Stimulated activated CD8-positive, alpha-beta memory T cell treated with anti-CD3 and anti-CD28 coated beads, Interleukin-12 subunit alpha, Interleukin-12 subunit beta, amount 100 ng/mL, for 24 hours (primary cell): ENCODE measurements around the gene KRTAP9-8.
"Not testable (repeated sequence)": the region's sequence is repeated elsewhere in the genome, so short reads cannot be mapped to it uniquely, and the experiment has no call there.

Experiments used
- DNase-seq: peaks from one replicate; pipeline ENCODE4 v3.0.0-alpha.2; 2020; ENCODE audit errors: extremely low read depth

KRTAP9-8 gene

DNA sequence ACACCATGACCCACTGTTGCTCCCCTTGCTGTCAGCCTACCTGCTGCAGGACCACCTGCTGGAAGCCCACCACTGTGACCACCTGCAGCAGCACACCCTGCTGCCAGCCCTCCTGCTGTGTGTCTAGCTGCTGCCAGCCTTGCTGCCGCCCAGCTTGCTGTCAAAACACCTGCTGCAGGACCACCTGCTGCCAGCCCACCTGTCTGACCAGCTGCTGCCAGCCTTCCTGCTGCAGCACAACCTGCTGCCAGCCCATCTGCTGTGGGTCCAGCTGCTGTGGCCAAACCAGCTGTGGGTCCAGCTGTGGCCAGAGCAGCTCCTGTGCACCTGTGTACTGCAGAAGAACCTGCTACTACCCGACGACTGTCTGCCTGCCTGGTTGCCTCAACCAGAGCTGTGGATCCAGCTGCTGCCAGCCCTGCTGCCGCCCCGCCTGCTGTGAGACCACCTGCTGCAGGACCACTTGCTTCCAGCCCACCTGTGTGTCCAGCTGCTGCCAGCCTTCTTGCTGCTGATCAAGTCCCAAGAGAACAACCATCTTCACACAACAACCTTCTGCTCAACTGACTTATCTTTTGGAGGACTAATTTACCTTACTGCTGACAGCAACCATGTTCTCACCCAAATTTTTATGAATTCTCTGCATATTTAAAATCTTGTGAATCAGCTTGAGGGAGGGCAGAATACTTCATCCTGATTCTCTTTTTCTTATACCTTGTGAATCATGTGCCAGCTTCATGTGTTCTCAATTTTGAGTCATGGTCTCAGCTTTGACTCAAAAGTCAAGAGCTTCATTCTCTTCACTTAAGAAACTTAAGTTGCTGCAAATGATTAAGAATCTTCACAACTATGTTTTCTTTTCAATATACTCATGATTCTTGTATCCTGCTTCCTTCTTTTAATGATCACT is 17.8 kb downstream of the KRTAP9-8 start, which contains the start of gene KRTAP9-9:
Gene KRTAP9-9 (plus strand): TSS at position 4 of the 910 bp plus-strand sequence.
- not testable (repeated sequence) for DNase-seq

DNA sequence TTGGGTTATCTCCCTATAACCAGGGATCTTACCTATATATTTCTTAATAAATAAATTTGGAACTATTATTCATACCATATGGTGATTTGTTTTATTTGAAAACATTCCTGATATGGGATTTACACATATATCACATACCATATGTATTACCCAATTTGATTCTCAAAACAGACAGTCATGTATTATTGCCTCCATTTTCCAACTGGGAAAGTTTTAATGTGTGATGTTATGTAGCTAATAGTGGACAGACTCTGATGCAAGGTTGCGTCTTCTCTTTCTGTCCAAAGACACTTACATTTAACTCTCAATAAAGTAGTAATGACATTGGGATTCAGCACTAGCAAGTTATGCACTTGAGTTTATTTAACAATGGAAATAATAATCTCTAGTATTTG is 18.5 kb downstream of the KRTAP9-8 start:
- no peak for DNase-seq

DNA sequence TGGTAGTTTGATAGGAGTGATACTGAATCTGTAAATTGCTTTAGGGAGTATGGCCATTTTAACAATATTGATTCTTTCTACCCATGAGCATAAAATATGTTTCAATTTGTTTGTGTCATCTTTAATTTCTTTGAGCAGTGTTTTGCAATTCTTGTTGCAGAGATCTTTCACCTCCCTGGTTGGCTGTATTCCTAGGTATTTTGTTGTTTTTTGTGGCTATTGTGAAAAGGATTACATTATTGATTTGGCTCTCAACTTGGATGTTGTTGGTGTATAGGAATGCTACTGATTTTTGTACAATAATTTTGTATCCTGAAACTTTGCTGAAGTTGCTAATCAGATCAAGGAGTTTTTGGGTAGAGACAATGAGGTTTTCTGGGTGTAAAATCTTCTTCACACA is 20.6 kb downstream of the KRTAP9-8 start:
- no peak for DNase-seq

DNA sequence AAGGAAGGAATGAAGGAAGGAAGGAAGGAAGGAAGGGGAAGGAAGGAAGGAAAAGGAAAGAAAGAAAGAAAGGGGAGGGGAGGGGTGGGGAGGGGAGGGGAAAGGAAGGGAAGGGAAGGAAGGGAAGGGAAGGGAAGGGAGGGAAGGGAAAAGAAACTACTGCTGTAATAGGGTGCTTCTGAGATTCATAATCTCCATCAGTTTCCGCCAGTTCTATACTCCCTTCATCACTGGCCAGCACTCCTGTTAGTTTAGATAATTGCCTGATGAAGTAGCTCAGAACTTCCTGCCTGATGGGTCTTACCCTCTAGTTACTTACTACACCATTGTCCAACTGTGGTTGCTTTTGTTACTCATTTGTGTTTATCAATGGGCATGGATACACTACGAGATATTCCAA is 25.4 kb downstream of the KRTAP9-8 start:
- no peak for DNase-seq

DNA sequence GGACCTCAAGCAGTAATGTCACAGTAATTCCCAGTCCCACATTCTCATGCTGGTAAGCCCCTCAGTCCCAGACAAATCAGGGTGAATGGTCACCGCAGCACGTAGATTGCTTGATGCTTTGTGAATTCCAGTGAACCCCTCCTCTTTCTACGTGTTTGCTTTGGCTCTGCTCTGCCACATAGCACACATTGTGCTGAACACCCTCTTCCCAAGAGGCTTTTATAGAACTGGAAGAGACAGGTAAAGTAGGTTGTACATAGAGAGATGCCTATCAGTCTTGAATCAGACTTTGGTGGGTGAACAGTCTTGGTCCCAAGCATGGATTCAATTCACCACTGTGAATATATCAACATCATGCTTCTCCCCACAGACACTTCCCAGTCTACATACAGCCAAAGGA is 26.8 kb downstream of the KRTAP9-8 start:
- no peak for DNase-seq

DNA sequence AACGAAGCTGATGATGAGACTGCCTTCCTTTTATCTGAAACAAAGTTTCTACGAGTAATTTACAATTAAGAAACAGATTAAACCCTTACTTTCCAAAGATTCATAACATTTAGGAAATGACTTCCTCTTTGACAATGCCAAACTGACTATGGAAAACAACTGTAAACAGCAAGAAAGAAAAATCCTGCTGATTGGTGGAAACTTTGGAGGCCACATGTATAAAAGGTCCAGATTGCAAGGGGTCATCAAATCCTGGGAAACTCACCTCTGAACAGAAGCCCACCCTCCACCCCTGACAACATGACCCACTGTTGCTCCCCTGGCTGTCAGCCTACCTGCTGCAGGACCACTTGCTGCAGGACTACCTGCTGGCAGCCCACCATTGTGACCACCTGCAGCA is 27.3 kb downstream of the KRTAP9-8 start, which contains the start of gene KRTAP9-6:
Gene KRTAP9-6 (plus strand): TSS at position 301 of the 400 bp plus-strand sequence. CDS start 0 bp downstream, at position 301.
- no peak for DNase-seq

DNA sequence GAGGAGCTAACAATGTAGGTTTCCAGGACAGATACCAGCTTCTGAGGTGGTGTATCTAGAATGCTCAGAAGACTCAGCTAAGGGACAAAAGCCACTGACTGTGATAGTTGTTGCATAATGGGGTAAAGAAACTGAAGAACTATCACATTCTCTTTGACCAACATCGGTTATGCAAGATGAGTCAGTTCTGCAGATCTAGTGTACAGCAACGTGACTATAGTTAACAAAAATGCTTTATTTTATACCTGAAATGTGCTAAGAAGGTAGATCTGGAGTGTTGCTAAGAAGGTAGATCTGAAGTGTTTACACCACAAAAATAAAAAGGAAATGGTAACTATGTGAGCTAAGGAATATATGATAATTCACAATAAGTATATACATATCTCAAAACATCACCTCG is 29.9 kb downstream of the KRTAP9-8 start:
- no peak for DNase-seq

DNA sequence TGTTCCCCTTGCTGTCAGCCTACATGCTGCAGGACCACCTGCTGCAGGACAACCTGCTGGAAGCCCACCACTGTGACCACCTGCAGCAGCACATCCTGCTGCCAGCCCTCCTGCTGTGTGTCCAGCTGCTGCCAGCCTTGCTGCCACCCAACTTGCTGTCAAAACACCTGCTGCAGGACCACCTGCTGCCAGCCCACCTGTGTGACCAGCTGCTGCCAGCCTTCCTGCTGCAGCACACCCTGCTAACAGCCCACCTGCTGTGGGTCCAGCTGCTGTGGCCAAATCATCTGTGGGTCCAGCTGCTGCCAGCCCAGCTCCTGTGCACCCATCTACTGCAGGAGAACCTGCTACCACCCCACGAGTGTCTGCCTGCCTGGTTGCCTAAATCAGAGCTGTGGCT is 33.5 kb downstream of the KRTAP9-8 start:
- DNase-seq = not testable (repeated sequence)

DNA sequence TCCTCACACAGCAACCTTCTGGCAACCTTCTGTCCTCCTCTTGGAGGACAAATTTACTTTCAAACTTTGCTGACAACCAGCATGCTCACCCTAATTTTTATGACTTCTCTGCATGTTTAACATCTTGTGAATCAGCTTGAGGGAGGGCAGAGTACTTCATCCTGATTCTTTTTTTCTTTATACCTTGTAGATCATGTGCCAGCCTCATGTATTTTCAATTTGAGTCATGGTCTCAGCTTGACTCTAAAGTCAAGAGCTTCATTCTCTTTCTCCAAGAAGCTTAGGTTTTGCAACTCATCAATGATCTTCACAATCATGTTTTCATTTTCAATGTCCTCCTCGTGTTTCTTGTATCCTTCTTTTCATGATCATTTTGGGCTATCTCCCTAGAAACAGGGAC is 34.1 kb downstream of the KRTAP9-8 start:
- no peak for DNase-seq

DNA sequence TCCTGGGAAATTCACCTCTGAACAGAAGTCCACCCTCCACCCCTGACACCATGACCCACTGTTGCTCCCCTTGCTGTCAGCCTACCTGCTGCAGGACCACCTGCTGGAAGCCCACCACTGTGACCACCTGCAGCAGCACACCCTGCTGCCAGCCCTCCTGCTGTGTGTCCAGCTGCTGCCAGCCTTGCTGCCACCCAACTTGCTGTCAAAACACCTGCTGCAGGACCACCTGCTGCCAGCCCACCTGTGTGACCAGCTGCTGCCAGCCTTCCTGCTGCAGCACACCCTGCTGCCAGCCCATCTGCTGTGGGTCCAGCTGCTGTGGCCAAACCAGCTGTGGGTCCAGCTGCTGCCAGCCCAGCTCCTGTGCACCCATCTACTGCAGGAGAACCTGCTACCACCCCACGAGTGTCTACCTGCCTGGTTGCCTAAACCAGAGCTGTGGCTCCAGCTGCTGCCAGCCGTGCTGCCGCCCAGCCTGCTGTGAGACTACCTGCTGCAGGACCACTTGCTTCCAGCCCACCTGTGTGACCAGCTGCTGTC is 37.9 kb downstream of the KRTAP9-8 start, which contains the start of gene KRTAP9-7:
Gene KRTAP9-7 (plus strand): TSS at position 51 of the 543 bp plus-strand sequence. CDS start 0 bp downstream, at position 51.
- not testable (repeated sequence) for DNase-seq

DNA sequence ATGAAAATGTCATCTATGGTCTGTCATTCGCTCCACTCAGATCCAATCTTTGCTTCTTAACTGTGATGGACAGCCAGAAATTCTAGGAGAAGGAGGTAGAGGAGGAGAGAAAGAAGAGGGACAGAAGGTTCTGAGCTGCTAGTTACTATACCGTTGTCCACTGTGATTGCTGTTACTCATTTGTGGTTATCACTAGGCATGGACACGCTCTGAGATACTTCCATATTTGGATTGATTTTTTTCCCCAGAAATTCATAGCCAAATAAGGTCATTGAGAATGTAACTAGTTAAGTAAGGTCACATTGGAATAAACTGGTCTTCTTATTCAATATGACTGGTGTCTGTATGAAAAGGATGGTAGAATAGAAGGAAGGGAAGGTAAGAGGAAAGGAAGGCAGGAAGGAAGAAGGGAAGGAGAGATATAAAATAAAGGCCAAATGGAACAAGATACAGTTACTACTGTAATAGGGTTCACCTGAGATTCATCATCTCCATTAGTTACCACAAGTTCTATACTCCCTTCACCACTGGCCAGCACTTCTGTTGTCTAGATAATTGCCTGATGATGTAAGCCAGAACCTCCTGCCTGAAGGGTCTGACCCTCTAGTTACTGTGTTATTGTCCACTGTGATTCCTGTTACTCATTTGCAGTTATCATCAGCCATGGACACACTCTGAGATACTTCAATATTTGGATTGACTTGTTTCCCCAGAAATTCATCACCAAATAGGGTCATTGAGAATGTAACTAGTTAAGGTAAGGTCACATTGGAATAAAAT is 40.6 kb downstream of the KRTAP9-8 start:
- no peak for DNase-seq

DNA sequence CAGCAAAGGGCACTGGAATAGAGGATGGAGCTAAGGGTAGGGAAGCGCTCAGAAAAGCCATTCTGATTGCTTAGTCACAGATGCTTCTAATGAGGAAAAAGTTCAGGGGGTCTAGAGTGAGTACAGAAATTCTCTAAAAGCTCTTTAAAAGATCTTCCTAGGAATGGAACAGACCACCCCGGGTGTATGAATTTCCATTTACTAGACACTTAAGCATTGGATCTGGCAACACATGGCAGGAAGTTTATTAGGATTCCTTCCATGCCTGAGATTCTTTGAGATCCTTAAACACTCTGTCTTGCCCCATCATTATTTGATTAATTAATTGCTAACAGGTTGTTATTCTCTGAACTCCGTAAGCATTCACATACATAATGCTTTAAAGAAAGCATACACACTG is 46.2 kb downstream of the KRTAP9-8 start:
- DNase-seq = no peak

DNA sequence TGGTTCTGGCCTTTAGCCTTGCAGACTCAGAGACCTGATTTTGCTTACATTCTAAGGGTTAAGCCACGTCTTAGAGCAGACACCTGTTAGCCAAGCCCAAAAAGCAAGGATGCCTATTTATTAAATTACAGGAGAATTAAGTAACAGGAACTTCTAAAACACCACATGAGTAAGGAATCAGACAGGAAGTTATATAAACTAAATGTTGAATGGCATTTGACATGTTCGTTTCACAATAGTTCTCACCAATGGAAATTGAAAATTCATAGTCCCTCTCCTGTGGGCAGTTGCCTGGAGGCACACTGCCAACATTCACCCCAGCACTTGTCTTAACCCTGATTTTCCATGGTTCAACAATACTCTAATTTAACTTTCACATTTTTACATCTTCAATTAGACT is 46.7 kb downstream of the KRTAP9-8 start:
- no peak for DNase-seq

DNA sequence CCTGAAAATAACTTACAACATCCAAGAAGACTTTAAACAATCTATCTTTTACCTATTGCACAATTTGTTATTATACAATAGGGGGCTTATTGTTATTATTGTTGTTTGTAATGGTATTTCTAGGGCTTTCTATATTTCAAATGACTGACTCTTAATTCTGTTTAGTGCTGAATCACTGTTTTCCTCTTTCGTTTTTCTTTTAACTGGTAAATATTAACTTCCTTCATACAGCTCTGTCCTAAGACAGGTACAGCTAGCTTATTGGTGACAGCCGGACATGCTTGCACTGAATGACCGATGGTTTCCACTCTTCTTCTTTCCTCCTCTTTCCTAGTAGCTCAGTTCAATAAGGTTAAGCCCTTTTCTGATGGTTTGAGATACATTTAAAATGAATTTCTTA is 49.3 kb downstream of the KRTAP9-8 start:
- no peak for DNase-seq
